H1 (cell line): ENCODE results near the gene PROZ. TPM values are rescaled to one million over a fixed set of nuclear protein-coding genes. Genes with fewer than 3 reads are reported as not detected.

Experiments
- CTCF ChIA-PET: fragments of 300-600 bp; sonication (Branson Sonifier 250); formaldehyde crosslinking; loops from one replicate; lab custom pipeline; 2021; ENCODE audit not compliant: partially characterized antibody; lab: Charles Lee
- POLR2A ChIA-PET: fragments of 300-600 bp; sonication (Branson Sonifier 250); formaldehyde crosslinking; loops from one replicate; lab custom pipeline; 2021; ENCODE audit warnings: inconsistent platforms; ENCODE audit not compliant: partially characterized antibody; lab: Charles Lee
- DNase-seq, 2 experiments: peaks; one replicate each; pipeline versions ENCODE4 v3.0.0 to v3.0.0-alpha.2; 2010 to 2022; ENCODE audit warnings: low spot score in 2 of 2, low read depth in 1 of 2, mixed read lengths in 1 of 2
- FAIRE-seq: peaks from 2 replicates; lab custom pipeline; 2011; peaks lifted over from hg19 to GRCh38; lab: Jason Lieb, UNC
- H2AFZ ChIP-seq: 2 replicates; pipeline ENCODE4 v1.8.1; 2012; ENCODE audit warnings: low read length, inconsistent platforms
- H2AK5ac ChIP-seq: 2 replicates; pipeline ENCODE4 v1.6.1; 2013; ENCODE audit warnings: low read depth, low read length
- H2BK120ac ChIP-seq: replicated peaks from 2 replicates; pipeline ENCODE3; 2013; ENCODE audit warnings: low read depth, low read length, inconsistent platforms
- H2BK12ac ChIP-seq: 2 replicates; pipeline ENCODE4 v1.6.1; 2013; ENCODE audit warnings: low read depth, low read length
- H2BK15ac ChIP-seq: 2 replicates; pipeline ENCODE4 v1.6.1; 2013; ENCODE audit warnings: low read length
- H2BK20ac ChIP-seq: 2 replicates; pipeline ENCODE4 v1.6.1; 2013; ENCODE audit warnings: low read length
- H2BK5ac ChIP-seq: 2 replicates; pipeline ENCODE4 v1.6.1; 2013; ENCODE audit warnings: low read depth, low read length
- H3K14ac ChIP-seq: 2 replicates; pipeline ENCODE4 v1.6.1; 2013; ENCODE audit warnings: inconsistent platforms; ENCODE audit not compliant: insufficient read length
- H3K18ac ChIP-seq: 2 replicates; pipeline ENCODE4 v1.6.1; 2013; ENCODE audit warnings: low read length; ENCODE audit errors: extremely low read depth
- H3K23ac ChIP-seq: 2 replicates; pipeline ENCODE4 v1.6.1; 2013; ENCODE audit warnings: inconsistent platforms; ENCODE audit not compliant: insufficient read length
- H3K23me2 ChIP-seq: 2 replicates; pipeline ENCODE4 v1.6.1; 2013; ENCODE audit warnings: low read depth, low read length
- H3K27ac ChIP-seq: 2 replicates; pipeline ENCODE4 v1.6.1; 2011; ENCODE audit warnings: low read depth, low read length, inconsistent platforms
- H3K27me3 ChIP-seq, 4 experiments: replicated peaks in 1 of 4; 1 replicate in 1 of 4; 2 replicates in 3 of 4; pipeline versions ENCODE4 v1.6.1 to v1.8.1; 2011 to 2013; ENCODE audit warnings: low read length in 3 of 4, mild to moderate bottlenecking in 3 of 4, inconsistent platforms in 2 of 4, mixed read lengths in 2 of 4, moderate library complexity in 1 of 4; ENCODE audit not compliant: control insufficient read depth in 3 of 4, insufficient read depth in 3 of 4; ENCODE audit errors: extremely low read depth in 1 of 4
- H3K36me3 ChIP-seq, 4 experiments: 2 replicates each; pipeline versions ENCODE4 v1.6.1 to v1.8.1; 2011 to 2013; ENCODE audit warnings: mild to moderate bottlenecking in 4 of 4, low read length in 3 of 4, moderate library complexity in 2 of 4, control low read depth in 1 of 4, inconsistent platforms in 1 of 4; ENCODE audit not compliant: insufficient read depth in 4 of 4, control insufficient read depth in 2 of 4
- H3K4ac ChIP-seq: replicated peaks from 2 replicates; pipeline ENCODE3; 2013; ENCODE audit warnings: low read length, low read depth, mixed read lengths, inconsistent platforms; ENCODE audit not compliant: insufficient read length
- H3K4me1 ChIP-seq, 4 experiments: replicated peaks in 1 of 4; 1 replicate in 1 of 4; 2 replicates in 3 of 4; pipeline versions ENCODE4 v1.6.1 to v1.8.1; 2011 to 2013; ENCODE audit warnings: low read length in 3 of 4, inconsistent platforms in 2 of 4, mixed read lengths in 1 of 4; ENCODE audit not compliant: insufficient read depth in 4 of 4, control insufficient read depth in 3 of 4
- H3K4me2 ChIP-seq, 2 experiments: 2 replicates each; pipeline versions ENCODE4 v1.6.1 to v1.8.1; 2011 to 2013; ENCODE audit warnings: low read depth in 2 of 2, low read length in 2 of 2, control low read depth in 1 of 2, inconsistent platforms in 1 of 2, mild to moderate bottlenecking in 1 of 2; ENCODE audit not compliant: insufficient read depth in 1 of 2
- H3K4me3 ChIP-seq, 4 experiments: fragments of 200-600, 300-600 bp in 1 of 4; sonication (generic), shearing (Covaris generic), sonication (Bioruptor Twin) in 1 of 4; 2 replicates each; pipeline versions ENCODE4 v1.5.1 to v1.8.1; 2011 to 2016; ENCODE audit warnings: low read length in 4 of 4, low read depth in 3 of 4, control low read depth in 2 of 4, inconsistent platforms in 2 of 4, mild to moderate bottlenecking in 2 of 4, mixed read lengths in 1 of 4, moderate library complexity in 1 of 4; ENCODE audit not compliant: insufficient read depth in 2 of 4; ENCODE audit errors: extremely low read depth in 1 of 4
- H3K56ac ChIP-seq: replicated peaks from 2 replicates; pipeline ENCODE3; 2013; ENCODE audit warnings: low read depth, mild to moderate bottlenecking, mixed read lengths, low read length, inconsistent platforms; ENCODE audit not compliant: insufficient read length
- H3K79me1 ChIP-seq: 2 replicates; pipeline ENCODE4 v1.6.1; 2013; ENCODE audit warnings: low read depth, low read length, control low read depth
- H3K79me2 ChIP-seq, 2 experiments: 2 replicates each; pipeline versions ENCODE4 v1.6.1 to v1.8.1; 2012 to 2013; ENCODE audit warnings: low read length in 2 of 2, mild to moderate bottlenecking in 2 of 2, inconsistent platforms in 1 of 2; ENCODE audit not compliant: insufficient read depth in 2 of 2, control insufficient read depth in 1 of 2
- H3K9ac ChIP-seq, 4 experiments: replicated peaks in 1 of 4; 1 replicate in 1 of 4; 2 replicates in 3 of 4; pipeline versions ENCODE4 v1.6.1 to v1.8.1; 2011 to 2013; ENCODE audit warnings: low read depth in 3 of 4, low read length in 3 of 4, control low read depth in 2 of 4, mild to moderate bottlenecking in 2 of 4, moderate library complexity in 2 of 4, inconsistent platforms in 1 of 4; ENCODE audit errors: extremely low read depth in 1 of 4
- H3K9me3 ChIP-seq, 2 experiments: 2 replicates each; pipeline versions ENCODE4 v1.6.1 to v1.8.1; 2012 to 2013; ENCODE audit warnings: mild to moderate bottlenecking in 2 of 2, moderate library complexity in 2 of 2, control low read depth in 1 of 2, inconsistent platforms in 1 of 2, low read depth in 1 of 2, low read length in 1 of 2, mixed read lengths in 1 of 2; ENCODE audit not compliant: insufficient read depth in 2 of 2
- H4K20me1 ChIP-seq, 2 experiments: replicated peaks in 1 of 2; 2 replicates each; pipeline versions ENCODE3 to v1.8.1; 2011 to 2013; ENCODE audit warnings: inconsistent platforms in 2 of 2, low read length in 2 of 2, mild to moderate bottlenecking in 1 of 2; ENCODE audit not compliant: insufficient read depth in 2 of 2, control insufficient read depth in 1 of 2
- H4K5ac ChIP-seq: 2 replicates; pipeline ENCODE4 v1.6.1; 2013; ENCODE audit warnings: low read length, low read depth, mixed read lengths, inconsistent platforms; ENCODE audit not compliant: insufficient read length
- H4K8ac ChIP-seq: 2 replicates; pipeline ENCODE4 v1.8.0; 2013; ENCODE audit warnings: mild to moderate bottlenecking, moderate library complexity, low read length, inconsistent platforms; ENCODE audit not compliant: insufficient read depth; ENCODE audit errors: extremely low read depth
- H4K91ac ChIP-seq: replicated peaks from 2 replicates; pipeline ENCODE3; 2013; ENCODE audit warnings: low read length, mixed read lengths, inconsistent platforms; ENCODE audit not compliant: insufficient read length
- TAF7 ChIP-seq: optimal IDR thresholded peaks from 2 replicates; pipeline ENCODE3; 2011; ENCODE audit warnings: low read depth, mild to moderate bottlenecking, inconsistent platforms, low read length, moderate library complexity, borderline replicate concordance
- WGBS, 2 experiments: shearing (Covaris generic) in 1 of 2; methylation state at CpG; one replicate each; pipeline versions ENCODE4 v1.1.6 to v1.1.7; 2013 to 2015; ENCODE audit warnings: low lambda C conversion rate in 2 of 2, mixed read lengths in 2 of 2, inconsistent platforms in 1 of 2, low coverage in 1 of 2, missing lambda C conversion rate in 1 of 2; ENCODE audit not compliant: insufficient replicate concordance in 2 of 2, insufficient coverage in 1 of 2, insufficient read length in 1 of 2; ENCODE audit errors: extremely low coverage in 1 of 2, missing lambda C conversion rate in 1 of 2; 5-methylcytosine and 5-hydroxymethylcytosine counted together
- polyA plus RNA-seq, 7 experiments: library from polyadenylated mRNA; depleted of rRNA in 3 of 7; stranded (reverse) in 5 of 7; unstranded in 2 of 7; fragments of >200 nt in 5 of 7; fragments of 200-250 nt in 2 of 7; gene quantifications; 1 replicate in 5 of 7; 2 replicates in 1 of 7; 4 replicates in 1 of 7; pipeline versions ENCODE4 v1.2.1 to v1.2.3, GENCODE V29; 2011 to 2013; ENCODE audit warnings: missing spikeins in 2 of 7, mixed read lengths in 2 of 7
- total RNA-seq: library from RNA; stranded (reverse); fragmentation: NEBNext Ultra II Directional; extraction: Animal tissue kit (Norgen Biotek cat#: 25700); gene quantifications from 2 replicates; pipeline ENCODE4 v1.2.1, GENCODE V29; 2021
- TF ChIP-seq, protein P1 (sequence below): IDR thresholded peaks from 2 replicates; pipeline ENCODE4 v1.6.1; 2012; ENCODE audit warnings: low read length, inconsistent platforms
- TF ChIP-seq, protein P2 (sequence below), 3 experiments: IDR thresholded peaks; 1 replicate in 2 of 3; 2 replicates in 1 of 3; pipeline versions ENCODE4 v1.5.1 to v1.6.1; 2011; ENCODE audit warnings: low read length in 3 of 3, mild to moderate bottlenecking in 3 of 3, inconsistent platforms in 2 of 3, low read depth in 1 of 3, moderate library complexity in 1 of 3; ENCODE audit not compliant: insufficient read depth in 1 of 3; ENCODE audit errors: control extremely low read depth in 1 of 3

PROZ gene
- total and polyA plus RNA-seq, 2 of the 8 experiments (the other 6 are each of a cell fraction or from before 2014, with no cell fraction given) = not detected

DNA sequence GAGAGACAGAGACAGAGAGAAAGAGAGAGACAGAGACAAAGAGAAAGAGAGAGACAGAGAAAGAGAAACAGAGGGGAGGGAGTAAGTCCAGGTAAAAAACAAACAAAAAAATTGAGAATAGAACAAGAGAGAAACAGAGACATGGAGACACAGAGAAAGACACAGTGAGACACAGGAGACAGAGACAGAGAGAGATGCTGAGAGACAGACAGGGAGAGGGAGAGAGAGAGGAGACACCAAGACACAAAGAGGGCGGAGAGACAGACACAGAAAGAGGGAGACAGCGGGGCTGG, 5.8 kb upstream of the PROZ start:
- H3K79me2 ChIP-seq = no peaks in the 10 kb centered on the region
- no peak overlapping the region for H4K91ac ChIP-seq
- no peaks in the 10 kb centered on the region for H3K9me3 ChIP-seq
- peaks cover 0 to 10% (median 4%) of the 10 kb centered on the region in 4 experiments; a peak in 4 of 7 replicates for H3K4me1 ChIP-seq
- FAIRE-seq (no peak), DNase-seq (no peak)
- H4K8ac ChIP-seq = no peak overlapping the region
- ChIA-PET CTCF (no interaction called here), POLR2A (no interaction called here)
- peak overlapping the region; percentile 83; the same call in 1 of the 2 replicates for H3K18ac ChIP-seq
- H3K27me3 ChIP-seq = peaks cover 7 to 22% (median 20%) of the 10 kb centered on the region in 4 experiments; a peak in 6 of 7 replicates
- H3K56ac ChIP-seq = no peak overlapping the region
- H3K14ac ChIP-seq = no peak overlapping the region
- no peak overlapping the region for H3K4ac ChIP-seq
- H3K4me3 ChIP-seq = peak overlapping the region; percentile 35 to 71 (median 61)
- H3K79me1 ChIP-seq = no peaks in the 10 kb centered on the region
- H4K5ac ChIP-seq = no peak overlapping the region
- H2BK12ac ChIP-seq = peak overlapping the region; percentile 72; the same call in 1 of the 2 replicates
- H4K20me1 ChIP-seq = no peaks in the 10 kb centered on the region
- 10% methylated on average over 2 of the region's 2 CpGs; no CpG with 5 or more reads in 1 of the 2 experiments for WGBS, 2 experiments
- H2BK120ac ChIP-seq = no peak overlapping the region
- no peak for TF ChIP-seq TAF7
- TF ChIP-seq, protein P1, sequence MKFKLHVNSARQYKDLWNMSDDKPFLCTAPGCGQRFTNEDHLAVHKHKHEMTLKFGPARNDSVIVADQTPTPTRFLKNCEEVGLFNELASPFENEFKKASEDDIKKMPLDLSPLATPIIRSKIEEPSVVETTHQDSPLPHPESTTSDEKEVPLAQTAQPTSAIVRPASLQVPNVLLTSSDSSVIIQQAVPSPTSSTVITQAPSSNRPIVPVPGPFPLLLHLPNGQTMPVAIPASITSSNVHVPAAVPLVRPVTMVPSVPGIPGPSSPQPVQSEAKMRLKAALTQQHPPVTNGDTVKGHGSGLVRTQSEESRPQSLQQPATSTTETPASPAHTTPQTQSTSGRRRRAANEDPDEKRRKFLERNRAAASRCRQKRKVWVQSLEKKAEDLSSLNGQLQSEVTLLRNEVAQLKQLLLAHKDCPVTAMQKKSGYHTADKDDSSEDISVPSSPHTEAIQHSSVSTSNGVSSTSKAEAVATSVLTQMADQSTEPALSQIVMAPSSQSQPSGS = no peak
- TF ChIP-seq, protein P2, sequence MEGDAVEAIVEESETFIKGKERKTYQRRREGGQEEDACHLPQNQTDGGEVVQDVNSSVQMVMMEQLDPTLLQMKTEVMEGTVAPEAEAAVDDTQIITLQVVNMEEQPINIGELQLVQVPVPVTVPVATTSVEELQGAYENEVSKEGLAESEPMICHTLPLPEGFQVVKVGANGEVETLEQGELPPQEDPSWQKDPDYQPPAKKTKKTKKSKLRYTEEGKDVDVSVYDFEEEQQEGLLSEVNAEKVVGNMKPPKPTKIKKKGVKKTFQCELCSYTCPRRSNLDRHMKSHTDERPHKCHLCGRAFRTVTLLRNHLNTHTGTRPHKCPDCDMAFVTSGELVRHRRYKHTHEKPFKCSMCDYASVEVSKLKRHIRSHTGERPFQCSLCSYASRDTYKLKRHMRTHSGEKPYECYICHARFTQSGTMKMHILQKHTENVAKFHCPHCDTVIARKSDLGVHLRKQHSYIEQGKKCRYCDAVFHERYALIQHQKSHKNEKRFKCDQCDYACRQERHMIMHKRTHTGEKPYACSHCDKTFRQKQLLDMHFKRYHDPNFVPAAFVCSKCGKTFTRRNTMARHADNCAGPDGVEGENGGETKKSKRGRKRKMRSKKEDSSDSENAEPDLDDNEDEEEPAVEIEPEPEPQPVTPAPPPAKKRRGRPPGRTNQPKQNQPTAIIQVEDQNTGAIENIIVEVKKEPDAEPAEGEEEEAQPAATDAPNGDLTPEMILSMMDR (IDR thresholded peaks at IDR 0.05; ENCODE audit: control extremely low read depth in 1 of 3, insufficient read depth in 1 of 3, low read depth in 1 of 3, low read length in 3 of 3) = no peak
- H3K23me2 ChIP-seq = peaks cover 10% of the 10 kb centered on the region
- 0 out of 2 replicates have a peak overlapping the region, but pooled peaks have one; percentile 66 for H2BK5ac ChIP-seq
- peak overlapping the region; percentile 88; the same call in 1 of the 2 replicates for H2BK15ac ChIP-seq
- H3K23ac ChIP-seq = no peak overlapping the region
- peak overlapping the region; percentile 89; the same call in 1 of the 2 replicates for H2AFZ ChIP-seq
- H2BK20ac ChIP-seq = no peak overlapping the region
- no peaks in the 10 kb centered on the region for H3K36me3 ChIP-seq
- peak overlapping the region; percentile 93 to 98 for H3K4me2 ChIP-seq
- no peak overlapping the region for H3K27ac ChIP-seq
- peak overlapping the region in 2 of 4 experiments; percentile 0 to 19; a peak in 3 of 7 replicates for H3K9ac ChIP-seq
- H2AK5ac ChIP-seq = no peak overlapping the region
